GM12878 (cell line): ENCODE data around the gene TRUB1. TPM values are rescaled to one million over a fixed set of nuclear protein-coding genes. Genes with fewer than 3 reads are reported as not detected.

Experiments
- ATAC-seq: fragments of 200-7000 bp; cut with Tn5 transposase; 3 replicates; pipeline ENCODE4 v1.9.1; 2020; ENCODE audit warnings: mild to moderate bottlenecking, moderate library complexity
- BruUV-seq: library from RNA; stranded (reverse); fragments of 400-500 nt; replicated peaks from 2 replicates; lab custom pipeline; 2021; lab: Mats Ljungman, UMichigan
- CTCF ChIA-PET: fragments of 300-600 bp; sonication (Branson Sonifier 250); formaldehyde crosslinking; extraction: SDS; loops from one replicate; lab custom pipeline; 2021; ENCODE audit warnings: inconsistent platforms; lab: Yijun Ruan, JAX
- POLR2A ChIA-PET: fragments of 350-600 bp; formaldehyde crosslinking; extraction: SDS; loops from one replicate; lab custom pipeline; 2021; ENCODE audit warnings: inconsistent platforms; lab: Charles Lee
- RAD21 ChIA-PET: fragments of 300-600 bp; sonication (Branson Sonifier 250); formaldehyde crosslinking; loops from one replicate; lab custom pipeline; 2023; ENCODE audit warnings: antibody characterized with exemption; ENCODE audit not compliant: unreplicated experiment; lab: Charles Lee
- SMC1A ChIA-PET: fragments of 300-600 bp; sonication (Branson Sonifier 250); formaldehyde crosslinking; loops from one replicate; lab custom pipeline; 2023; ENCODE audit not compliant: unreplicated experiment, uncharacterized antibody; lab: Charles Lee
- DNase-seq: peaks from one replicate; pipeline ENCODE4 v3.0.0-alpha.2; 2011; ENCODE audit warnings: low read depth, low spot score
- FAIRE-seq: peaks from 3 replicates; lab custom pipeline; 2011; peaks lifted over from hg19 to GRCh38; lab: Jason Lieb, UNC
- H2AFZ ChIP-seq: 2 replicates; pipeline ENCODE4 v1.6.0; 2011; ENCODE audit warnings: low read depth, low read length, control low read depth; ENCODE audit not compliant: control insufficient read depth
- H3K27ac ChIP-seq: 2 replicates; pipeline ENCODE4 v1.5.1; 2011; ENCODE audit warnings: control low read depth; ENCODE audit not compliant: control insufficient read depth, insufficient read depth
- H3K27me3 ChIP-seq, 2 experiments: replicated peaks in 1 of 2; 2 replicates each; pipeline versions ENCODE4 v1.6.0 to v1.6.1; 2011; ENCODE audit warnings: low read length in 1 of 2; ENCODE audit not compliant: control insufficient read depth in 2 of 2, insufficient read depth in 2 of 2
- H3K36me3 ChIP-seq, 2 experiments: 2 replicates each; pipeline ENCODE4 v1.5.1; 2011; ENCODE audit warnings: low read length in 1 of 2; ENCODE audit not compliant: control insufficient read depth in 2 of 2, insufficient read depth in 2 of 2
- H3K4me1 ChIP-seq: 2 replicates; pipeline ENCODE4 v1.6.1; 2011; ENCODE audit warnings: mild to moderate bottlenecking, low read length, moderate library complexity, mixed read lengths; ENCODE audit not compliant: control insufficient read depth, insufficient read depth
- H3K4me2 ChIP-seq: 2 replicates; pipeline ENCODE4 v1.6.0; 2011; ENCODE audit warnings: control low read depth; ENCODE audit not compliant: control insufficient read depth, insufficient read depth
- H3K4me3 ChIP-seq: fragments of 200-600 bp; sonication (generic); 2 replicates; pipeline ENCODE4 v1.5.1; 2016
- H3K79me2 ChIP-seq: 2 replicates; pipeline ENCODE4 v1.6.0; 2011; ENCODE audit warnings: low read length; ENCODE audit not compliant: control insufficient read depth, insufficient read depth
- H3K9ac ChIP-seq: 2 replicates; pipeline ENCODE4 v1.8.0; 2011; ENCODE audit warnings: low read length, control low read depth, mixed read lengths; ENCODE audit not compliant: control insufficient read depth, insufficient read depth
- H3K9me3 ChIP-seq: replicated peaks from 3 replicates; pipeline ENCODE4 v1.5.1; 2011; ENCODE audit warnings: mild to moderate bottlenecking, low read length; ENCODE audit not compliant: control insufficient read depth, insufficient read depth
- H4K20me1 ChIP-seq: 2 replicates; pipeline ENCODE4 v1.6.0; 2011; ENCODE audit not compliant: control insufficient read depth, insufficient read depth
- BHLHE40 ChIP-seq, 2 experiments: fragments of 450-650 bp in 1 of 2; IDR thresholded peaks; 2 replicates each; pipeline ENCODE4 v1.6.1; 2011 to 2017; ENCODE audit warnings: low read depth in 2 of 2, borderline replicate concordance in 1 of 2, improper control_type of control experiment in 1 of 2, low read length in 1 of 2, mild to moderate bottlenecking in 1 of 2
- BRCA1 ChIP-seq: IDR thresholded peaks from 2 replicates; pipeline ENCODE4 v1.6.1; 2011; ENCODE audit warnings: low read depth, low read length, improper control_type of control experiment
- CHD2 ChIP-seq: IDR thresholded peaks from 2 replicates; pipeline ENCODE4 v1.6.1; 2011; ENCODE audit warnings: low read depth, low read length, improper control_type of control experiment, borderline replicate concordance
- HDAC2 ChIP-seq: fragments of 200-600 bp; sonication (generic); IDR thresholded peaks from 2 replicates; pipeline ENCODE4 v1.6.1; 2017
- NFIC ChIP-seq: IDR thresholded peaks from 2 replicates; pipeline ENCODE4 v1.6.1; 2012; ENCODE audit warnings: low read depth, mild to moderate bottlenecking, inconsistent platforms, low read length, moderate library complexity
- RAD21 ChIP-seq: IDR thresholded peaks from 2 replicates; pipeline ENCODE4 v1.6.1; 2011; ENCODE audit warnings: mild to moderate bottlenecking, low read depth, low read length, moderate library complexity; ENCODE audit not compliant: insufficient read depth
- RBBP5 ChIP-seq: fragments of 200-600 bp; sonication (generic); conservative IDR thresholded peaks from 2 replicates; pipeline ENCODE4 v1.6.1; 2016
- RUNX3 ChIP-seq: IDR thresholded peaks from 2 replicates; pipeline ENCODE4 v1.6.1; 2012; ENCODE audit warnings: low read length, inconsistent platforms
- SRF ChIP-seq, 2 experiments: IDR thresholded peaks; 2 replicates each; pipeline ENCODE4 v1.6.1; 2011; ENCODE audit warnings: low read depth in 2 of 2, low read length in 2 of 2, mild to moderate bottlenecking in 1 of 2, moderate library complexity in 1 of 2
- WGBS: methylation state at CpG from one replicate; pipeline ENCODE4 v1.1.6; 2016; ENCODE audit warnings: low lambda C conversion rate; ENCODE audit not compliant: insufficient replicate concordance, insufficient coverage; ENCODE audit errors: missing lambda C conversion rate; 5-methylcytosine and 5-hydroxymethylcytosine counted together
- in situ Hi-C: fragments of 300-500 bp; cut with MboI; formaldehyde crosslinking; loops from 9 replicates; pipeline ENCODE4 v1.14.3; 2018; ENCODE audit warnings: mixed read lengths
- intact Hi-C: fragments of 100-400 bp; cut with micrococcal nuclease; formaldehyde crosslinking; loops from one replicate; pipeline ENCODE4 v1.14.2; 2022; ENCODE audit not compliant: unreplicated experiment
- polyA plus RNA-seq, 11 experiments: library from polyadenylated mRNA; depleted of rRNA in 4 of 11; unstranded in 6 of 11; stranded (reverse) in 5 of 11; fragments of >200 nt; fragmentation: Nextera tagmentation in 4 of 11; fragmentation: Illumina TruSeq in 1 of 11; extraction: Ambion mirVana in 4 of 11; extraction: Trizol in 1 of 11; gene quantifications; 1 replicate in 1 of 11; 2 replicates in 10 of 11; pipeline versions ENCODE4 v1.2.1 to v1.2.3, GENCODE V29; 2011 to 2016; ENCODE audit warnings: inconsistent platforms in 2 of 11, missing spikeins in 2 of 11, low read depth in 1 of 11
- total RNA-seq, 4 experiments: library from RNA; depleted of rRNA in 3 of 4; stranded (reverse); fragments of >200 nt in 3 of 4; fragmentation: Illumina TruSeq in 1 of 4; extraction: Trizol in 1 of 4; gene quantifications; 2 replicates each; pipeline versions ENCODE4 v1.2.1 to v1.2.3, GENCODE V29; 2013 to 2021
- TF ChIP-seq, protein P1 (sequence below): fragments of 450-650 bp; IDR thresholded peaks from 2 replicates; pipeline ENCODE4 v1.6.1; 2016; ENCODE audit warnings: mild to moderate bottlenecking
- TF ChIP-seq, protein P2 (sequence below): fragments of 450-650 bp; IDR thresholded peaks from 2 replicates; pipeline ENCODE4 v1.6.1; 2017; ENCODE audit warnings: mild to moderate bottlenecking

TRUB1 gene
- total and polyA plus RNA-seq, 10 of the 15 experiments (the other 5 are each of a cell fraction or from before 2014, with no cell fraction given): 8.1 to 24.0 (median 15.9) TPM

DNA sequence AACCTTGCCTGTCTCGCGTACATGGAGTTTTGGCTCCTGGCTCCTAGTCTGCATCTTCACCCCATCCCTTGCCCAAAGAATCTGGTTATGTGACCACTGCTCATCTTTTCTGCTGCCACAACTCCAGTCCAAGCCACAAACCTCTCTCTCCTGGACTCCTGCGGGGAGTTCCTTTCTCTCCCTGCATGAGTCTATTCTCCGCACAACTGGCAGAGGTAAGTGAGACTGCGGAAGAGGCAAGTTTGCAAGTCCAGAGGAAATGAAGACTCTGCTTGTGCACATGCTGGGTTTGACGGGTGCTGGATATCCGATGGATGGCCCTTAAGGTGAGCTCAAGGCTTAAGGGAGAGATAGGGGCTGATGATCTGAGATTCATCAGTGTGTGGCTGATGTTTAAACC lies 61.0 kb downstream of the TRUB1 start:
- Histone ChIP-seq H3K9ac (no peak overlapping the region), H3K9me3 (no peaks in the 10 kb centered on the region), H3K4me2 (no peak overlapping the region)
- FAIRE-seq: no peak
- CTCF ChIA-PET: no interaction called here
- no peak for DNase-seq
- 97% methylated on average over 7 of the region's 7 CpGs for WGBS
- intact Hi-C loops (no loop called here), in situ Hi-C loops (no loop called here)
- TF ChIP-seq, protein P1, sequence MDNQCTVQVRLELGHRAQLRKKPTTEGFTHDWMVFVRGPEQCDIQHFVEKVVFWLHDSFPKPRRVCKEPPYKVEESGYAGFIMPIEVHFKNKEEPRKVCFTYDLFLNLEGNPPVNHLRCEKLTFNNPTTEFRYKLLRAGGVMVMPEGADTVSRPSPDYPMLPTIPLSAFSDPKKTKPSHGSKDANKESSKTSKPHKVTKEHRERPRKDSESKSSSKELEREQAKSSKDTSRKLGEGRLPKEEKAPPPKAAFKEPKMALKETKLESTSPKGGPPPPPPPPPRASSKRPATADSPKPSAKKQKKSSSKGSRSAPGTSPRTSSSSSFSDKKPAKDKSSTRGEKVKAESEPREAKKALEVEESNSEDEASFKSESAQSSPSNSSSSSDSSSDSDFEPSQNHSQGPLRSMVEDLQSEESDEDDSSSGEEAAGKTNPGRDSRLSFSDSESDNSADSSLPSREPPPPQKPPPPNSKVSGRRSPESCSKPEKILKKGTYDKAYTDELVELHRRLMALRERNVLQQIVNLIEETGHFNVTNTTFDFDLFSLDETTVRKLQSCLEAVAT: no peak
- TF ChIP-seq, all 136 proteins: peak for 0
- no peak overlapping the region for H3K4me3 ChIP-seq
- no peak overlapping the region for H2AFZ ChIP-seq
- no peaks in the 10 kb centered on the region for H4K20me1 ChIP-seq
- H3K79me2 ChIP-seq: no peaks in the 10 kb centered on the region
- H3K4me1 ChIP-seq: peaks cover 11% of the 10 kb centered on the region
- ChIA-PET POLR2A (no interaction called here), RAD21 (no interaction called here), SMC1A (no interaction called here)
- H3K36me3 ChIP-seq: no peaks in the 10 kb centered on the region; a peak in 1 of 4 replicates
- no peak for ATAC-seq
- H3K27me3 ChIP-seq: no peaks in the 10 kb centered on the region
- no TSS peak for BruUV-seq
- no peak overlapping the region for H3K27ac ChIP-seq

DNA sequence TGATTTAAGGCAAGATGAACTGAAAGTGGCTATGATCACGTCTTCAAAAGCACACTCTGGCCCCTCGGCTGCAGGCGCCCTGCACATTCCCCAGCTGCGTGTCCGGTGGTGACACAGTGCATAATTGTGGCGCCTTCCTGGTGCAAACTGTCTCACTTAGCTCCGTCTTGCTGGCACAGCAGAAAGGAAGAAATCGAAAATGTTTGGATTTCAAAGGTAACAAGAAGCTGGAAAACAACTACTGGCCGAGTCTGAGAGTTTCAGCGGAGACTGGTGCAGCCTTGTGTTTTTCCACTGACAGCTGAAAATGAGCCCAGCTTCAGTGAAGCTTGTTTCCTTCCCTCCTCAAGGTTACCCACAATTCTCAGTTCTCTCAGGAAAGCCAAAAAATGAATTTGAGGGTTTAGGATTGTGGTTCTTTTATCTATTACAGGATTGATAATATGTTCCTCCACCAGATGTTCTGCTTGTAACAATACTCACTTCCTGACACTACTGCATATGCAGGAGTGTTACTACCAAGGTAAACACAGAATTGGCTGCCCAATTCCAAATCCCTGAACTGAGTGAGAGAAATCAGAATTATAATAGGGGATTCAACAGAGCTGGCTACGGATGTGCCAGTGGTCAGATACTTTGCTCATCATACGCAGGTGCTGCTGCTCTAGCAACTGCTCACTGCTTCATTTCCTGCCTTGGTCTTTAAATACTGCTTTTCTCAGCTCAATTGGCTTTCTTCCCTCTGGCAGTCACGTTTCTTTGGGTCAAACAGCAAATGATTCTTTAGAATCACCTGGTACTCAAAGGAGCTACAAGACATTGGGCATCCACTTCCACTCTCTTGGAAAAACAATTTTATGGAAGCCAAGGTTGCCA lies 63.7 kb downstream of the TRUB1 start:
- ChIA-PET CTCF (interaction anchor here (0.7 to 0.8 kb wide), 3 partner anchors 8 to 122 kb away, joined by 3 read pairs; no protein-coding TSS in a partner anchor), SMC1A (interaction anchor here (0.7 to 3.2 kb wide), 9 partner anchors 9 to 124 kb away, joined by 3 to 9 read pairs (median 4); no protein-coding TSS in a partner anchor), RAD21 (interaction anchor here (1.4 kb wide), 1 partner anchor 64 kb away, joined by 4 read pairs; the partner anchor contains the start of gene TRUB1), POLR2A (interaction anchor here (0.7 to 1.4 kb wide), 2 partner anchors 21 to 35 kb away, joined by 3 to 4 read pairs; no protein-coding TSS in a partner anchor)
- Histone ChIP-seq H3K9me3 (no peaks in the 10 kb centered on the region), H4K20me1 (no peaks in the 10 kb centered on the region), H3K9ac (peak overlapping the region; percentile 37; the same call in 1 of the 2 replicates), H2AFZ (peak overlapping the region; percentile 73), H3K27me3 (no peaks in the 10 kb centered on the region), H3K4me1 (peaks cover 11% of the 10 kb centered on the region), H3K4me2 (peak overlapping the region; percentile 75), H3K79me2 (no peaks in the 10 kb centered on the region), H3K36me3 (no peaks in the 10 kb centered on the region; a peak in 1 of 4 replicates), H3K4me3 (peak overlapping the region; percentile 44; the same call in 1 of the 2 replicates), H3K27ac (peak overlapping the region; percentile 56)
- peak; percentile 73 for FAIRE-seq
- intact Hi-C loops (no loop called here), in situ Hi-C loops (no loop called here)
- TF ChIP-seq BHLHE40 (IDR thresholded peaks at IDR 0.05; ENCODE audit: borderline replicate concordance in 1 of 2, low read depth in 2 of 2, low read length in 1 of 2) (peak; percentile 43 to 54; a peak in 1 of 4 replicates), CHD2 (no peak), NFIC (peak; percentile 43; the same call in 1 of the 2 replicates), BRCA1 (no peak), HDAC2 (no peak), RAD21 (0 out of 2 replicates have a peak, but pooled peaks have one; percentile 1), RBBP5 (no peak), SRF (IDR thresholded peaks at IDR 0.05; ENCODE audit: low read depth in 2 of 2, low read length in 2 of 2) (no peak), RUNX3 (peak; percentile 44)
- TF ChIP-seq, protein P2, sequence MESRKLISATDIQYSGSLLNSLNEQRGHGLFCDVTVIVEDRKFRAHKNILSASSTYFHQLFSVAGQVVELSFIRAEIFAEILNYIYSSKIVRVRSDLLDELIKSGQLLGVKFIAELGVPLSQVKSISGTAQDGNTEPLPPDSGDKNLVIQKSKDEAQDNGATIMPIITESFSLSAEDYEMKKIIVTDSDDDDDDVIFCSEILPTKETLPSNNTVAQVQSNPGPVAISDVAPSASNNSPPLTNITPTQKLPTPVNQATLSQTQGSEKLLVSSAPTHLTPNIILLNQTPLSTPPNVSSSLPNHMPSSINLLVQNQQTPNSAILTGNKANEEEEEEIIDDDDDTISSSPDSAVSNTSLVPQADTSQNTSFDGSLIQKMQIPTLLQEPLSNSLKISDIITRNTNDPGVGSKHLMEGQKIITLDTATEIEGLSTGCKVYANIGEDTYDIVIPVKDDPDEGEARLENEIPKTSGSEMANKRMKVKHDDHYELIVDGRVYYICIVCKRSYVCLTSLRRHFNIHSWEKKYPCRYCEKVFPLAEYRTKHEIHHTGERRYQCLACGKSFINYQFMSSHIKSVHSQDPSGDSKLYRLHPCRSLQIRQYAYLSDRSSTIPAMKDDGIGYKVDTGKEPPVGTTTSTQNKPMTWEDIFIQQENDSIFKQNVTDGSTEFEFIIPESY: no peak
- peak; percentile 87 for ATAC-seq
- DNase-seq: peak; percentile 21
- BruUV-seq: no TSS peak
- 35% methylated on average over 13 of the region's 13 CpGs for WGBS
